MM.1S (cell line): ENCODE data around the gene KCNS1.

Source experiments
- CTCF ChIP-seq: fragments of 300-600 bp; sonication (generic); IDR thresholded peaks from 2 replicates; pipeline ENCODE4 v1.5.1; 2016; ENCODE audit warnings: antibody characterized with exemption, low read length, mixed read lengths
- EZH2 ChIP-seq: fragments of 300-600 bp; sonication (generic); optimal IDR thresholded peaks from 2 replicates; pipeline ENCODE3; 2017; ENCODE audit warnings: low read depth, mild to moderate bottlenecking, antibody characterized with exemption, low read length, mixed read lengths
- EZH2phosphoT487 ChIP-seq: fragments of 300-600 bp; sonication (generic); IDR thresholded peaks from 2 replicates; pipeline ENCODE4 v1.6.1; 2018; ENCODE audit warnings: antibody characterized with exemption, low read length

- TF ChIP-seq CTCF (no peak), EZH2 (no peak), EZH2phosphoT487 (no peak)
Measured at GRCh38 chr20:45087097-45087790, 13.7 kb downstream of the KCNS1 start.
